Ramos (cell line): ENCODE results near the gene NEURL4.

ENCODE experiments used
- in situ Hi-C: fragments of 300-500 bp; cut with MboI; formaldehyde crosslinking; loops from one replicate; pipeline ENCODE4 v1.14.3; 2022; ENCODE audit warnings: low sequenced_read_pairs; ENCODE audit not compliant: unreplicated experiment

NEURL4 gene

DNA sequence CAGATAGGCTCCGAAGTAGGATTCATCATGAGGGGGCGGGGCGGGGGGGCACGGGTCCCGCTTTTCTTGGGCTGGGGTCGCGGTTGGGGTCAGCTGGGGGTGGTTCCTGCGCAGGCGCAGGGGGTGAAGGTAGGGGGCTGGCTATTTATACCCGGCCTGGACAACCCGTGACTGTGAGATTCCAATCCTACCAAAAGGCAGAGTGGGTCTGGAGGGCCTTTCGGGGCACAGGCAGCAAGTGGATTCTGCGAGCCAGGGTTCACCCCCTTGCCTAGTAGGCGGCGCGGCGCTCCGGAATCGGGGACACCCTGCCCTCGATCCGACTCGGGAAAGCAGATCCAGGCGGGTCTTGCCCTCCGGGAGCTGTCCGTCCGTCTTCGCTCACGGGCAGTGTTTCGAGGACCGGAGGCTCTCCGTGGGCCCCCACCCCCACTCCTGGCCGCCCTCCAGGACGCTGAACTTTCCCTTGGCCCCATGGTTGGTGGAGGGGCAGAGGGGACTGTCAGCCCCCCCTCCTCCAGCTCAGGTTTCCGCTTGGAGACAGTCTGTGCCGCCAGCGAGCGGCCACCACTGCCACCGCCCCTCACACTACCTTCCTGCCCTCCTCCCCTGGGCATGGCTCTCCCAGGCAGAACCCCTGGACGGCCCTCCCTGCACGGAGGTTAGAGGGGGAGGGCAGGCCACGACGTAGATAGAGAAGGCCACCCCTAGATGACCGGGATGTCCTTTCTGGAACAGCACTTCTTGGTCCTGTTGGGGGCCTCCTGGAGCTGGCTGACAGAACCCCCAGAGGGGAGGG lies 47.0 kb downstream of the NEURL4 start:
- in situ Hi-C loops, result no loop called here

GRCh38 chr17:7281074-7281952 lies 47.8 kb downstream of the NEURL4 start, which contains the start of gene SLC2A4:
TSS of gene SLC2A4 (plus strand) at chr17:7281718. CDS start at chr17:7281935, 217 bp downstream.
- in situ Hi-C loops, result no loop called here

DNA sequence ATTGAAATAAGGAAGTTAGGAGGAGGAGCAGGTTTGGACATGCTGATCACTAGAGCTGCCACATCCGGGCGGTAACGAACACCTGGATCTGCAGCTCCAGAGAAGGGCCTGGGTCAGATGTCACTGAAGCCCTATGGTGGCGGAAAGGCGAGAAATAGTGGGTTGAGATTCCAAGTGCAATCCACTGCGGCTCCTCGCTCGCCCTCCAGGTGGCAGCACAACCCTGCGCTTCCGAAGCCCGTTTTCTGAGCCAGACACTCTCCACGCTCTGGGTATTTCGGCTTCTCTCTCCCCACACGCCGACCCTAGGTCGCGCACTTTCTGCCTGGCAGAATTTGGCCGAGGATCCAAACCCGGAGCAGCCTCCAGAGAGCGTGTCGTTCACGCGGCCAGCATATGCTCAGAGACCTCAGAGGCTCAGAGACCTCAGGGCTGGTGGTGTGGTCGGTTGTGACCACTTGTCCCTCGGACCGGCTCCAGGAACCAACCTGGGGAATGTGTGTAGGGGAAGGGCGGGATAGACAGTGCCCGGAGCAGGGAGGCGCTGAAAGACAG lies 48.5 kb downstream of the NEURL4 start:
- in situ Hi-C loops, result no loop called here

DNA sequence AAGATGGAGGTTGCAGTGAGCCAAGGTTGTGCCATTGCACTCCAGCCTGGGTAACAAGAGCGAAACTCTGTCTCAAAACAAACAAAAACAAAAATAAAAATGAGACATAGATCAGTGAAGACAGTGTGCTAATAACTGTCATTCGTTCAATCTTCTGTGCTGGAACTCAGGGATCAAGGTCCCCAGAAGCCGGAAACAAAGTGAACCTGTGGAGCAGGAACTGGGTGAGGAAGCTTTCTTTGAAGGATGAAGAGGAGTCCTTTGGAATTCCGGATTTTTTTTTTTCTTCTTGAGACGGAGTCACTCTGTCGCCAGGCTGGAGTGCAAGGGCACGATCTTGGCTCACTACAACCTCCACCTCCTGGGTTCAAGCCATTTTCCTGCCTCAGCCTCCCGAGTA lies 49.7 kb downstream of the NEURL4 start:
- in situ Hi-C loops, result loop anchor here (10.0 kb wide), 1 partner anchor 65 kb away; no protein-coding TSS in a partner anchor

- in situ Hi-C loops, result no loop called here
These were observed 62.4 kb downstream of the NEURL4 start for GRCh38 chr17:7266784-7267183.
